ENCODE measurements around the gene ELP4. TPM values are rescaled to one million over a fixed set of nuclear protein-coding genes. Genes with fewer than 3 reads are reported as not detected.

Gene ELP4
- total RNA-seq, 1 experiment from 2014 or later, result 15.2 TPM

GRCh38 chr11:31802990-31803812 lies 293.6 kb downstream of the ELP4 start:
- H3K4me1 Mint-ChIP-seq, result peaks cover 32 to 66% of the 10 kb centered on the region in 2 experiments
- TF ChIP-seq CTCF (conservative IDR thresholded peaks at IDR 0.05), result no peak
- no CpG with 5 or more reads among the region's 24 CpGs for WGBS (ENCODE audit: extremely low coverage, insufficient read length, low lambda C conversion rate)
- no peaks in the 10 kb centered on the region for H3K9me3 ChIP-seq (ENCODE audit: control insufficient read depth, low read depth, low read length)
- peaks cover 100% of the 10 kb centered on the region for H3K27me3 Mint-ChIP-seq (ENCODE audit: low read depth)
- H3K79me2 ChIP-seq (ENCODE audit: insufficient read depth, low read length), result no peaks in the 10 kb centered on the region
- H4K5ac ChIP-seq (ENCODE audit: insufficient read length, low read depth, low read length), result no peak overlapping the region
- peak overlapping the region in 1 of 2 experiments; percentile 71; a peak in 2 of 5 replicates for H3K4me3 Mint-ChIP-seq
- no peak overlapping the region for H3K27ac ChIP-seq (ENCODE audit: insufficient read length, low read depth, low read length)
- no peak overlapping the region for H4K8ac ChIP-seq (replicated peaks; ENCODE audit: insufficient read length, low read depth, low read length)
- H3K23ac ChIP-seq (ENCODE audit: insufficient read length, low read depth, low read length), result no peak overlapping the region
- H2AK5ac ChIP-seq (ENCODE audit: insufficient read length, low read length), result no peak overlapping the region
- no peak overlapping the region for H2BK120ac ChIP-seq (ENCODE audit: low read depth, low read length, poor library complexity, severe bottlenecking)
- H3K9me3 Mint-ChIP-seq, result peaks cover 3 to 6% of the 10 kb centered on the region in 2 experiments; a peak in 3 of 5 replicates
- no peak overlapping the region for H3K56ac ChIP-seq (ENCODE audit: insufficient read length, low read depth, low read length)
- H4K91ac ChIP-seq (ENCODE audit: insufficient read length, low read depth, low read length), result no peak overlapping the region
- H3K36me3 Mint-ChIP-seq (ENCODE audit: insufficient read depth in 1 of 3, low read depth in 3 of 3), result no peaks in the 10 kb centered on the region
- no peak overlapping the region for H3K9ac ChIP-seq (ENCODE audit: extremely low read depth, insufficient read length, low read length)
- no peak overlapping the region for H2AFZ ChIP-seq (ENCODE audit: low read length)
- H3K4ac ChIP-seq (ENCODE audit: low read depth, low read length), result no peak overlapping the region
- H2BK20ac ChIP-seq (ENCODE audit: low read depth, low read length, poor library complexity, severe bottlenecking), result no peak overlapping the region
- peaks cover 91% of the 10 kb centered on the region for H3K27me3 ChIP-seq (ENCODE audit: insufficient read depth, low read length)
- no peak overlapping the region for H2BK12ac ChIP-seq (ENCODE audit: insufficient read length, low read depth, low read length)
- no peak overlapping the region for H2BK15ac ChIP-seq (ENCODE audit: low read depth, low read length)
- no peak overlapping the region for H2BK5ac ChIP-seq (ENCODE audit: insufficient read length, low read length)
- no peak overlapping the region for H3K18ac ChIP-seq (ENCODE audit: insufficient read length, low read depth, low read length)
- no peaks in the 10 kb centered on the region for H3K4me1 ChIP-seq (ENCODE audit: insufficient read depth, low read length)
- no peak overlapping the region for H3T11ph ChIP-seq (ENCODE audit: low read length)
- H3K79me1 ChIP-seq (ENCODE audit: insufficient read depth, low read depth, low read length, poor library complexity, severe bottlenecking), result no peaks in the 10 kb centered on the region
- H4K20me1 ChIP-seq (ENCODE audit: control insufficient read depth, insufficient read depth, insufficient read length), result no peaks in the 10 kb centered on the region
- peaks cover 17% of the 10 kb centered on the region for H3K23me2 ChIP-seq (ENCODE audit: insufficient read length, low read depth, low read length, poor library complexity, severe bottlenecking)
- no peak for DNase-seq
- no peak overlapping the region for H3K14ac ChIP-seq (ENCODE audit: insufficient read depth, low read length)
- H3K27ac Mint-ChIP-seq, result no peak overlapping the region
- H3K4me2 ChIP-seq (ENCODE audit: insufficient read depth, insufficient read length, low read length), result no peak overlapping the region

Measured in H9 (cell line).